ENCODE results near the gene ARVCF. TPM values are rescaled to one million over a fixed set of nuclear protein-coding genes. Genes with fewer than 3 reads are reported as not detected.

Gene ARVCF
- total RNA-seq, 1 experiment from 2014 or later, result 12.0 TPM

GRCh38 chr22:19984851-19985811 lies 31.5 kb downstream of the ARVCF start:
- H3K4me1 ChIP-seq, result no peaks in the 10 kb centered on the region
- no TSS peak for BruUV-seq (replicated peaks)
- intact Hi-C loops (cut with micrococcal nuclease; ENCODE audit: unreplicated experiment), result no loop called here
- CTCF ChIA-PET, result no interaction called here
- Mint-ChIP-seq H3K4me1 (ENCODE audit: low read depth, unreplicated experiment) (no peaks in the 10 kb centered on the region), H3K36me3 (ENCODE audit: insufficient read depth, unreplicated experiment) (no peaks in the 10 kb centered on the region), H3K9me3 (ENCODE audit: unreplicated experiment) (no peaks in the 10 kb centered on the region), H3K4me3 (ENCODE audit: unreplicated experiment) (no peak overlapping the region), H3K27ac (ENCODE audit: unreplicated experiment) (no peak overlapping the region), H3K27me3 (ENCODE audit: insufficient read depth, unreplicated experiment) (no peaks in the 10 kb centered on the region)
- no peaks in the 10 kb centered on the region for H3K9me3 ChIP-seq
- no peaks in the 10 kb centered on the region for H3K36me3 ChIP-seq (ENCODE audit: control insufficient read depth, insufficient read depth, low read length)
- H3K4me3 ChIP-seq (ENCODE audit: low read depth, low read length), result no peak overlapping the region
- DNase-seq, result no peak
- POLR2A ChIA-PET, result no interaction called here
- TF ChIP-seq, protein P1, sequence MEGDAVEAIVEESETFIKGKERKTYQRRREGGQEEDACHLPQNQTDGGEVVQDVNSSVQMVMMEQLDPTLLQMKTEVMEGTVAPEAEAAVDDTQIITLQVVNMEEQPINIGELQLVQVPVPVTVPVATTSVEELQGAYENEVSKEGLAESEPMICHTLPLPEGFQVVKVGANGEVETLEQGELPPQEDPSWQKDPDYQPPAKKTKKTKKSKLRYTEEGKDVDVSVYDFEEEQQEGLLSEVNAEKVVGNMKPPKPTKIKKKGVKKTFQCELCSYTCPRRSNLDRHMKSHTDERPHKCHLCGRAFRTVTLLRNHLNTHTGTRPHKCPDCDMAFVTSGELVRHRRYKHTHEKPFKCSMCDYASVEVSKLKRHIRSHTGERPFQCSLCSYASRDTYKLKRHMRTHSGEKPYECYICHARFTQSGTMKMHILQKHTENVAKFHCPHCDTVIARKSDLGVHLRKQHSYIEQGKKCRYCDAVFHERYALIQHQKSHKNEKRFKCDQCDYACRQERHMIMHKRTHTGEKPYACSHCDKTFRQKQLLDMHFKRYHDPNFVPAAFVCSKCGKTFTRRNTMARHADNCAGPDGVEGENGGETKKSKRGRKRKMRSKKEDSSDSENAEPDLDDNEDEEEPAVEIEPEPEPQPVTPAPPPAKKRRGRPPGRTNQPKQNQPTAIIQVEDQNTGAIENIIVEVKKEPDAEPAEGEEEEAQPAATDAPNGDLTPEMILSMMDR (IDR thresholded peaks at IDR 0.05; ENCODE audit: insufficient read depth in 1 of 2, low read depth in 1 of 2, low read length in 1 of 2, severe bottlenecking in 1 of 2, unreplicated experiment in 1 of 2), result no peak
- no peaks in the 10 kb centered on the region for H3K27me3 ChIP-seq (replicated peaks; ENCODE audit: control insufficient read depth, insufficient read depth, low read length)

DNA sequence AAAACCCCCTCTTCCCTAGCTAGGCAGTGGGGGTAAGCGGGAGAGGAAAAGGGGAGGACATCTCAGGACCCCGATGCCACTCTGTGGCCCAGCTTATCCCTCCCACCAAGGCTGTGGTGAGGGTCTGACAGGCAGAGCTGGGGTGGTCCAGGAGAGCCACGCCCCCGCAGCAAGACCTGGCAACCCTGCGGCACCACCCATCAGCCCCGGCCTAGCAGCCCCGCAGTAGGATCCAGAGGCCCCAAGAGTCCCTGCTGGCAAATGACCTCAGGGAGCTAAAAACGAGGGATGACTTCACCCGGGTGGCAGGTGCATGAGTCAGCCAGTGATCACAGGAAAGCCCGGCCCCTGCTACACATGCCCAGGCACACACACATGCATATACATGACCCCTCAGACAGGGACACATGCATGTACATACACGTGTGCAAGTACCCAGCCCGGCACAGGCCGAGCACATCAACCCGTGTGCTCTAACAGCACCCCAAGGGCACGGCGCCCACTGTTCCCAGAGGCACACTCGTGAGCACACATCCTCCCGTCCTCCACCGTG lies 32.3 kb downstream of the ARVCF start:
- ChIA-PET CTCF (no interaction called here), POLR2A (no interaction called here)
- TF ChIP-seq, protein P1 (IDR thresholded peaks at IDR 0.05; ENCODE audit: insufficient read depth in 1 of 2, low read depth in 1 of 2, low read length in 1 of 2, severe bottlenecking in 1 of 2, unreplicated experiment in 1 of 2), result no peak
- no peaks in the 10 kb centered on the region for H3K9me3 Mint-ChIP-seq (ENCODE audit: unreplicated experiment)
- H3K27ac Mint-ChIP-seq (ENCODE audit: unreplicated experiment), result no peak overlapping the region
- H3K27me3 ChIP-seq (replicated peaks; ENCODE audit: control insufficient read depth, insufficient read depth, low read length), result no peaks in the 10 kb centered on the region
- H3K27me3 Mint-ChIP-seq (ENCODE audit: insufficient read depth, unreplicated experiment), result no peaks in the 10 kb centered on the region
- H3K4me3 Mint-ChIP-seq (ENCODE audit: unreplicated experiment), result no peak overlapping the region
- no peaks in the 10 kb centered on the region for H3K4me1 Mint-ChIP-seq (ENCODE audit: low read depth, unreplicated experiment)
- intact Hi-C loops (cut with micrococcal nuclease; ENCODE audit: unreplicated experiment), result no loop called here
- no TSS peak for BruUV-seq (replicated peaks)
- no peak overlapping the region for H3K4me3 ChIP-seq (ENCODE audit: low read depth, low read length)
- no peaks in the 10 kb centered on the region for H3K36me3 ChIP-seq (ENCODE audit: control insufficient read depth, insufficient read depth, low read length)
- H3K9me3 ChIP-seq, result no peaks in the 10 kb centered on the region
- no peak for DNase-seq
- H3K36me3 Mint-ChIP-seq (ENCODE audit: insufficient read depth, unreplicated experiment), result no peaks in the 10 kb centered on the region
- H3K4me1 ChIP-seq, result no peaks in the 10 kb centered on the region

- Histone ChIP-seq H3K4me1 (no peaks in the 10 kb centered on the region), H3K4me3 (ENCODE audit: low read depth, low read length) (no peak overlapping the region), H3K9me3 (no peaks in the 10 kb centered on the region), H3K27me3 (replicated peaks; ENCODE audit: control insufficient read depth, insufficient read depth, low read length) (no peaks in the 10 kb centered on the region), H3K36me3 (ENCODE audit: control insufficient read depth, insufficient read depth, low read length) (no peaks in the 10 kb centered on the region)
- no peak overlapping the region for H3K27ac Mint-ChIP-seq (ENCODE audit: unreplicated experiment)
- TF ChIP-seq, protein P1 (IDR thresholded peaks at IDR 0.05; ENCODE audit: insufficient read depth in 1 of 2, low read depth in 1 of 2, low read length in 1 of 2, severe bottlenecking in 1 of 2, unreplicated experiment in 1 of 2), result no peak
- no peaks in the 10 kb centered on the region for H3K36me3 Mint-ChIP-seq (ENCODE audit: insufficient read depth, unreplicated experiment)
- H3K27me3 Mint-ChIP-seq (ENCODE audit: insufficient read depth, unreplicated experiment), result no peaks in the 10 kb centered on the region
- intact Hi-C loops (cut with micrococcal nuclease; ENCODE audit: unreplicated experiment), result no loop called here
- no peaks in the 10 kb centered on the region for H3K9me3 Mint-ChIP-seq (ENCODE audit: unreplicated experiment)
- DNase-seq, result no peak
- BruUV-seq (replicated peaks), result no TSS peak
- no peak overlapping the region for H3K4me3 Mint-ChIP-seq (ENCODE audit: unreplicated experiment)
- POLR2A ChIA-PET, result no interaction called here
- no peaks in the 10 kb centered on the region for H3K4me1 Mint-ChIP-seq (ENCODE audit: low read depth, unreplicated experiment)
- CTCF ChIA-PET, result no interaction called here
Measured at GRCh38 chr22:19983741-19984140, 32.9 kb downstream of the ARVCF start.

Measured in Caco-2 (cell line).